ENCODE measurements around the gene DERA.
"Not testable (repeated sequence)": the region's sequence is repeated elsewhere in the genome, so short reads cannot be mapped to it uniquely, and the experiment has no call there.

Gene DERA

GRCh38 chr12:15910468-15910863, 666 bp upstream of the DERA start:
- FAIRE-seq = no peak

- FAIRE-seq = not testable (repeated sequence)
These were observed 799 bp downstream of the DERA start for GRCh38 chr12:15911931-15912330.

DNA sequence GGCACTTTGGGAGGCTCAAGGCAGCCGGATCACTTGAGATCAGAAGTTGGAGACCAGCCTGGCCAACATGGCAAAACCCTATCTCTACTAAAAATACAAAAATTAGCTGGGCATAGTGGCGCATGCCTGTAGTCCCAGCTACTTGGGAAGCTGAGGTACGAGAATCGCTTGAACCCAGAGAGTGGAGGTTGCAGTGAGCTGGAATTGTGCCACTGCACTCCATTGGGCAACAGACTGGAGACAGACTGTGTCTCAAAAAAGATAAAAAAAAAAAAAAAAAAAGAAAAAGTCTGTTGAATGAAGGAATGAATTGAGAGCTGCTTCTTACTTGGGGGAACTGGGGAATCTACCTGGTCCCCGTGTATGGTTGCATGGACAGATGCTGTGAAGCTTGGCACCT, 3.0 kb downstream of the DERA start:
- not testable (repeated sequence) for FAIRE-seq

DNA sequence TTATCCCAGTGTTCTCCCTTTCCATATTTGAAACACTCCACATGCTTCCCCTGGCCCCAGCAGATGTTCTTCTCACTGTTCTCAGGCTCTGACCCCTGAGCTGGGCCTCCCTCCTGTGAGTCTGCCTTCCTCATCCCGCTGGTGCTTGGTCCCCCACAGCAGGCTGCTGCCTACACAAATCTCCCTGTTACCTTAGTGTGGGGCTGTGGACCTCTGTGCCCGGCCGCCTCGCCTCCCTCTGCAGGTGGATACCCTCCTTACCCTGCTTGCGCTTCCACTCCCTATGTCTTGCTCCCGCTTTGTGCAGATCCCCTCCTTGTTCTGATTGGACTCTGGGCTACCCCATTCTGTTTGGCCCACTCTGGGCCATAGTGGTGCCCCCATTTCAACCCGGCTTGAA, 6.9 kb downstream of the DERA start:
- no peak for FAIRE-seq

GRCh38 chr12:15919418-15919817, 8.3 kb downstream of the DERA start:
- FAIRE-seq = no peak

GRCh38 chr12:15924956-15925355, 13.8 kb downstream of the DERA start:
- FAIRE-seq = no peak

GRCh38 chr12:15928346-15928745, 17.2 kb downstream of the DERA start:
- no peak for FAIRE-seq

DNA sequence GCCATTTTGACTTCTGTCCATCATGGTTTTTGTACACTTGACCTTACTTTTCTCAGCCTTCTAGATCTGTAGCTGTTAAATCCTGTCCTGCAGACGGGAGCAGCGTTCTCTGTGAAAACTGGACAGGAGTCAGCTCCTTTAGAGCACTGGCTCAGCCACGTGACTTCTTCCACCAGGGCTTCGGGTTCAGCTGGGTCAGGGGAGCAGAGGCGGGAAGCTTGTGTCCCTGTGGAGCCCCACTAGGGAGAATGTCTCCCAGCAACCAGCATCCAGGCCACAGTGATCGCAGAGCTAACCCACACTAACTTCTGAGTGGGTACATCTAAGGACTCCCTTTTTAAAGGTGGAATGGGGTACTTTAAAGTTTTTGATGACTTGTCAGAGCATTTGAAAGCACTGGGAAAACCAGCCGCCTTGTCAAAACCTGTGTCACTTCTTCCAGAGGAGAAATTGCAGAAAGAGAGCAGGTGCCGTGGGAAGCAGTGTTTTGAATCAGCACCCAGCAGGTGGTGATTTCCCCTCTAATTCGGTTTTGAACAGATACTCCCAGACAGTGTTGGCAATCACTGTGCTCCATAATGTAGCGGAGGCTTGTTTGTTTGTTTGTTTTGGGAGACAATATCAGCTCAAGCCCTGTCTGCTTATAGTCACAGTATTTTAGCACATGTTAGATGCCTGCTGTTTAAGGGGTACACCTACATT, 17.9 kb downstream of the DERA start:
- no peak for FAIRE-seq

DNA sequence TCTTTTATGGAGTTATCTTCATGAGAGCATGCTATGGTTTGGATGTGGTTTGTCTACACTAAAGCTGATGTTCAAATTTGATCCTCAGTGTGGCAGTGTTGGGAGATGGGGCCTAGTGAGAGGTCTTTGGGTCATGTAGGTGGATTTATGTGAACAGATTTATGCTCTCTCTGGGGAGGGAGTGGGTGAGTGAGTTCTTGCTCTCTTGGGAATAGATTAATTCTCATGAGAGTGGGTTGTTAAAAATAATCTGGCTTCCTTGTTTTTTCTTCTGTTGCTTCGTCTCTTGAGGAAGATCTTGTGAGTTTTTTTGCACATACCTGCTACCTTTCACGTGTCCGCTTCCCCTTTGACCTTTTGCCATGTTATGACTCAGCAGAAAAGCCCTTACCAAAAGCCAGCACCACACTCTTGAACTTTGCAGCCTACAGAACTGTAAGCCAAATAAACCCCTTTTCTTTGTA, 20.5 kb downstream of the DERA start:
- FAIRE-seq = no peak

DNA sequence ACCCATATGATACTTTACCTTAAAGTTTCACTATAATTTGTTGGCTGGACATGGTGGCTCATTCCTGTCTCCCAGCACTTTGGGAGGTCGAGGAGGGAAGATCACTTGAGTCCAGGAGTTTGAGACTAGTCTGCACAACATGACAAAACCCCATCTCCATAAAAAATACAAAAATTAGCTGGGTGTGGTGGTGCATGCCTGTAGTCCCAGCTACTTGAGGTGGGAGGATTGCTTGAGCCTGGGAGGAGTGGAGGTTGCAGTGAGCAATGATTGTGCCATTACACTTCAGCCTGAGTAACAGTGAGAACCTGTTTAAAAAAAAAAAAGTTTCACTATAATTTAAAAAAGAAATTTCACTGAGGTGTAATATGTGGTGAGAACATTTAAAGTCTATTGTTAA, 21.2 kb downstream of the DERA start:
- no peak for FAIRE-seq

DNA sequence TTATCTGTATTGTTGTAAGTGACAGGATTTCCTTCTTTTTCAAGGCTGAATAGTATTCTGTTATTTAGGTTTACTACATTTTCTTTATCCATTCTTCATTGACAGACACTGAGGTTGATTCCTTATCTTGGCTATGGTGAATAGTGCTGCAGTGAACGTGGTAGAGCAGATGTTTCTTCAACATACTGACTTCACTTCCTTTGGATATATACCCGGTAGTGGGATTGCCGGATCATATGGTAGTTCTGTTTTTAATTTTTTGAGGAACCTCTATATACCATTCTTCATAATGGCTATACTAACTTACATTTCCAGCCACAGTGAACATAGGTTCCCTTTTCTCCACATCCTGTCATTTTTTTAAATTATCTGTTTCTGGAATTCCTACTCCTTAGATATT, 21.8 kb downstream of the DERA start:
- no peak for FAIRE-seq

DNA sequence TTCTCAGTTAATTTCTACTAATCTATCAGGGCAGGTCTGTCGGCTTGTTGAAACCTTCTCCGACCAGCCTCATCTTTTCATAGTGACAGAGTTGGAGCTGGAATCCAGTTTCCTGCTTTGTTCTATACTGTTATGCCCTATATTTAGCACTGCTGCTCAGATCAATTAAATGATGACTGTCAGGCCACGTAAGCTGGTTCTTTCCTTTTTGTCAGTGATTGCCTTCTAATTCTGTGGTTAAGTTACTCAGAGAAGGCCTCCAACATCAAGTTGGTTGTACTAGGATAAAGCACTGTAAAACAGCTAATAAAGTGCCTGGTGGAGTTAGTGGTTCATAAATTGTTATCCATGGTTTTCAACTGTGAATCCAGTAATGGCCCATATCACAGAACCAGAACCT, 22.6 kb downstream of the DERA start:
- no peak for FAIRE-seq

GRCh38 chr12:15936751-15937150, 25.6 kb downstream of the DERA start:
- FAIRE-seq = no peak

- FAIRE-seq = no peak
These were observed 26.8 kb downstream of the DERA start for GRCh38 chr12:15937902-15938301.

GRCh38 chr12:15939111-15939510, 28.0 kb downstream of the DERA start:
- no peak for FAIRE-seq

- no peak for FAIRE-seq
These were observed 31.3 kb downstream of the DERA start for GRCh38 chr12:15942475-15942874.

GRCh38 chr12:15943519-15943918, 32.4 kb downstream of the DERA start:
- not testable (repeated sequence) for FAIRE-seq

GRCh38 chr12:15948461-15948860, 37.3 kb downstream of the DERA start:
- not testable (repeated sequence) for FAIRE-seq

DNA sequence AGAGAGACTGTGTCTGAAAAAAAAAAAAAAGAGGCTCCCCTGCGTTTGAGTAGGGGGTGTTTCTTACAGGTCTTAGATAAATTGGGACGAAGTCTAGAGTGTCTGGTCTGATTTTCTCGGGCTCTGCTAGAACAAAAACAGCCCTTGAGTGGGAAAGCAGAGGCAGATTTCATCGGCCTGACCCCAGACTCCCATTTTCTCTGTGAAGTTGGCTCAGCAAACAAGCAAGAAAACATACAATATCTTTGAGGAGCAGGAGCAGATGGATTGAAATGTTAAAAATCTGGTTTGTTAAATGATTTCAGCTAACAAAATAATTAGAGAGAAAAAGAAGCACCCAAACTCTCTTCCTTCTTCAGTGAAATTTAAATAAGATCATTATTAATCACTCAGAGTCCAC, 44.1 kb downstream of the DERA start:
- no peak for FAIRE-seq

- FAIRE-seq = no peak
These were observed 44.9 kb downstream of the DERA start for GRCh38 chr12:15956010-15956409.

GRCh38 chr12:15956413-15957185, 45.5 kb downstream of the DERA start:
- FAIRE-seq = no peak

DNA sequence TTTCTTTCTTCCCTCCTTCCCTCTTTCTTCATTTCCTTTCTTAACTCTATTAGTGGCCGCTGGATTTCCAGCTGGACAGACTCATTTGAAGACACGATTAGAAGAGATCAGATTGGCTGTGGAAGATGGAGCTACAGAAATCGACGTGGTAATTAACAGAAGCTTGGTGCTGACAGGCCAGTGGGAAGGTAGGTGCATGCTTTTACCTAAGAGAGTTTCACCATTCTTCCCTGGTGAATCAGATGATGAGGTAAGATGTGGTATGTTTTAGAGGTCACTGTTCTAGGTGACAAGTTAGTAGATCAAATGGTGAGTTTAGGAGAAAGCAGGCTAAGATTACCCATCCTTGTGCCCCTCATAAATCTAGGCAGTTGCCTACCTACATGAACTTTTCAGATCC, 51.6 kb downstream of the DERA start:
- FAIRE-seq = no peak

DNA sequence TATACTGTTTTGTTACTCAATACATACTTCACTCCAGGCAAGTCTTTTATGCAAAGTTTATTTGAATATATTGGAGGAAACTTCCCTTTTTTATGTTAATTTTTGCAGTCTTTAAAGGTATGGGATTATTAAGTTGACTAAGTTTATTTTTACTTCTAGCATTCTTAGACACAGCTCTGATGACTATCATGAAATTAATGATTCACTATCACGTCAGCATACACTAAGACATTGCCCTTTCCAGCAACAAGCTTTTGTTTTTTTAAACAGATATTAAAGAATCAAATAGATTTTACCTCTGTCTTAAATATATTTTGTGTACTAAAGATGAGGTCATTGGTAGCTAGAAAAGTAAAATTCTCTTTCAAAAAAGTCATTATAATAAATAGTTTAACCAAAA, 52.1 kb downstream of the DERA start:
- FAIRE-seq = no peak

DNA sequence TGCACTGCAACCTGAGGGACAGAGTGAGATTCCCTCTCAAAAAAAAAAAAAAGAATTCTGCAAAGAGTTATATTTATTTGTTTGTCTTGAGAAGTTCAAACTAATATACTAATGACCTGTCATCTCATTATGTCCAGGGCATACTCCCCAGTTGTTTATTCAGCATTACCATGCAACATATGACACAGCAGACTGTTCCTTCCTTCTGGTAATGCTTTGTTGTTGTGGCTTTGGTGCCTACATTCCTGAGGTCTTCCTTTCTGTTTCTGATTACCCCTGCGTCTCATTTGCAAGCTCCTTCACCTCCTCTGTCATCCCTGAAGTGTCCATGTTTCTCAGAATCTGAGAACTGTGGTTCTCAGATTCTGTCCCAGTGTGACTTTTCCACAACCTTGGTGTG, 55.3 kb downstream of the DERA start:
- no peak for FAIRE-seq

GRCh38 chr12:15967053-15967452, 55.9 kb downstream of the DERA start:
- not testable (repeated sequence) for FAIRE-seq

Measured in G401.6 (cell line).